ENCODE data around the gene CLEC16A. TPM values are rescaled to one million over a fixed set of nuclear protein-coding genes. Genes with fewer than 3 reads are reported as not detected.

Gene CLEC16A
- total and polyA plus RNA-seq, 2 donors: 10.9 to 19.9 TPM

DNA sequence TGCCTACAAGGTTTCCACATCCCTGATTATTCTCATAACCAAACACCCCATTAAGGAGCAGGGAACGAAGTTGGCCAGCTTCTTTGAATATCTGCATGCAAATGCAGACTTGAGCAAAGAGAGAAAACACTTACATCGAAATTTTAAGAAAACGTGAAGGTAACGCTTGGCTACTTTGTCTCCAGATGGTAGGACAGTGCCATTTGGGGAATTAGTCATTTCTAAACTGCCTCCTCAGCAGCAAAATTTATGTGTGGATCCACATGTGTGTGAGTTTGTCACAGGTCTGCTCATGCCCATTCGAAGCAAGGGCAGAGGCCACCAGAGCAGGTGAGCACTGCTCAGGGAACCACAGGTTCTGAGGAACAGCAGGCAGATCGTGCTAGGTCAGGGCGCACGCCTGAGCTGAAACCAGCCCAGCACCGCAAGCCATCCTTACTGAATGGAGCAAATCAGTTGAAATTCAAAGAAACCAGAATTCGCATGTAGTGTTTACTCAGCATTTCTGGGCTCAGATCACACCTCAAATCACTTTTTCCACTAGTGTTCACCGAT, 231.5 kb downstream of the CLEC16A start:
- no peak for DNase-seq (ENCODE audit: extremely low spot score)
- H3K36me3 ChIP-seq (ENCODE audit: insufficient read depth): no peaks in the 10 kb centered on the region
- H3K27ac ChIP-seq (ENCODE audit: low read depth): no peak overlapping the region
- WGBS: 94% methylated on average over 11 of the region's 11 CpGs
- H3K4me3 ChIP-seq (ENCODE audit: low read depth, low read length): no peak overlapping the region
- no peaks in the 10 kb centered on the region for H3K4me1 ChIP-seq (ENCODE audit: insufficient read depth)

DNA sequence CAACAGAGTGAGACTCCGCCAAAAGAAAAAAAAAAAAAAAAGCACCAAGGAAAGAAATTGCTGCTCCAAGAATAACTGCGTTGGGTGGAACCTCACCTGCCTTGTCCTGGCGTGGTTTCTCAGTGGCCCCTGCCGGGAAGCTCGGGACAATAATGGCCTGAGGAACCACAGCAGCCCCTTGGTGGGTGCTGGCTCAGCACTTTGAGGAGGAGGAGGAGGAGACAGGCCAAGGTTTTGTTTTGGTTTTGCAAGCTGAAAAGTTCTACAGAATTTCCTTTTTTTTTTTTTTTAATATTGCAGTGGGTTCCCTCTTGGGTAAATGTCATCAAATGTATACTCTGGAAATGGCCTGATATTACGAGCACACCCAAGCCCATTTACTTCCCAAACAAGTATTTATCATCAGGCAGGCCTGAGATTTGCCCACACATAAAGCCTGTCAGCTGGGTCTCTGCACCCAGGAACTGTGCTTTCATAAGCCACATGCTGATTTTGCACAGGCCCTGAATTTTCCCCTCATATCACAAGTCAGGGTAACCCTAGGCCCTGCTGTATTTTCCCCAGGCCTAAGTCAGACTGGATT, 233.3 kb downstream of the CLEC16A start:
- 95% methylated on average over 6 of the region's 6 CpGs for WGBS
- H3K4me1 ChIP-seq (ENCODE audit: insufficient read depth): no peaks in the 10 kb centered on the region
- H3K27ac ChIP-seq (ENCODE audit: low read depth): no peak overlapping the region
- H3K4me3 ChIP-seq (ENCODE audit: low read depth, low read length): no peak overlapping the region
- no peaks in the 10 kb centered on the region for H3K36me3 ChIP-seq (ENCODE audit: insufficient read depth)
- DNase-seq (ENCODE audit: extremely low spot score): no peak

GRCh38 chr16:11178424-11178823, 234.1 kb downstream of the CLEC16A start:
- DNase-seq (ENCODE audit: extremely low spot score): no peak
- H3K4me3 ChIP-seq (ENCODE audit: low read depth, low read length): no peak overlapping the region
- no peaks in the 10 kb centered on the region for H3K4me1 ChIP-seq (ENCODE audit: insufficient read depth)
- H3K36me3 ChIP-seq (ENCODE audit: insufficient read depth): no peaks in the 10 kb centered on the region
- WGBS: 93% methylated on average over 24 of the region's 24 CpGs
- no peak overlapping the region for H3K27ac ChIP-seq (ENCODE audit: low read depth)

DNA sequence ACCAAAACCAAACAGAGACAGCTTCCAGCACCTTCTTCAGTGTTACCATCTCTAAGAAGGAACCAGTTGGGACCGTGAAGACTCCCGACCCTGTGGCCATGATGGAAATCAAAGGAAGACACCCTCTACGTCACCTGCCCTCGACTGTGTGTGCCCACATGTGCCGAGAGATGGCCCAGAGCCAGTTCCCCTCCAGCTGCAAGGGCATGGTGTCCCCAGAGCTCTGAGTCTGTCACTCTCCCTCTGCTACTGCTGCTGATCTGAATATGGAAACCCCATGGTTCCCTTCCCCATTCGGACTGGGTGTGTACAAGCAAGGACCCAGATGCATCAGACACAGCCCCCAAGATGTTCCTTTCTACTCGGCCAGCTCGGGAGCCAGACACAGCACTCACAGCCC, 235.2 kb downstream of the CLEC16A start:
- H3K27ac ChIP-seq (ENCODE audit: low read depth): no peak overlapping the region
- no peaks in the 10 kb centered on the region for H3K4me1 ChIP-seq (ENCODE audit: insufficient read depth)
- 90% methylated on average over 8 of the region's 8 CpGs for WGBS
- H3K4me3 ChIP-seq (ENCODE audit: low read depth, low read length): no peak overlapping the region
- H3K36me3 ChIP-seq (ENCODE audit: insufficient read depth): no peaks in the 10 kb centered on the region
- DNase-seq (ENCODE audit: extremely low spot score): no peak

DNA sequence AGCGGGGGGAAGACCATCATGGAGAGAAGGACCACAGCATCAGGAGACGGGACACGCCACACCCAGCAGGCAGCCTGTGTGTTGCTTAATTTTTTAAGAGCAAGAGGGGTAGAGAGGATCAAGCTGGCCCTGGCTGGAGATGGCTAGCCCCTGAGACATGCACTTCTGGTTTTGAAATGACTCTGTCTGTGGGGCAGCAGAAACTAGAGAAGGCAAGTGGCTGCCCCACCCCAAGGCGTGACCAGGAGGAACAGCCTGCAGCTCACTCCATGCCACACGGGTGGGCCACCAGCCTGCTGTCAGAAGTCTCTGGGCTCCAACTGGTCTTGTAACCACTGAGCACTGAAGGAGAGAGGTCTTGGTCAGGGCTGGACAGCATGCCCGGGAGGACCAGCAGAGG, 236.1 kb downstream of the CLEC16A start:
- H3K4me1 ChIP-seq (ENCODE audit: insufficient read depth): no peaks in the 10 kb centered on the region
- DNase-seq (ENCODE audit: extremely low spot score): no peak
- no peaks in the 10 kb centered on the region for H3K36me3 ChIP-seq (ENCODE audit: insufficient read depth)
- H3K4me3 ChIP-seq (ENCODE audit: low read depth, low read length): no peak overlapping the region
- WGBS: 85% methylated on average over 6 of the region's 6 CpGs
- H3K27ac ChIP-seq (ENCODE audit: low read depth): no peak overlapping the region

DNA sequence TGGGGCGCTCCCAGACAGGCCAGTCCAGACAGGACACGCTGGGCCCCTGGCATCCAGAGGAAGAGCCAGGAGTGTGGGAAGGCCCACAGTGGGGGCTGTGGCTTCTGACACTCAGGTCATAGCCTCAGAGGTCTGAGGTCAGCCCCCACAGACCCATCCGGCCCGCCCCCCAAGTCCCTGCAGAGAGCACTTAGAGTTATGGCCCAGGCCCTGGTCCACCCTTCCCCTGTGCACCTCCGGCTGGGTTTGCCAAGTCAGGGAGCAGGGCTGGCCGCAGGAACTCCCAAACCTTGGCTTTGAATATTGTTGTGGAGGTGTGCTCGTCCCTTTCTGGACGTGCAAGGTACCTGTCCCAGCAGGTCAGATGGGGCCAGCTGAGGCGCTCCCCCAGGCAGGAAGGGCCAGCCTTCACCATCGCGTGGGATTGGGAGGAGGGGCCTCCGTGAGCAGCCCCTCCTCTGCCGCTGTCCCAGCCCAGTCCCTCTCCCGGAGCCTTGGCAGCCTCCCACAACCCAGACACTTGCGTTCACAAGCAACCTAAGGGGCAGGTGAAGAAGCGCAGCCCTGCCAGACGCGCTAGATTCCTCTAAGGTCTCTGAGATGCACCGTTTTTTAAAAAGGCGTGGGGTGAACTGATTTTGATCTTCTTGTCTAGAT, 237.0 kb downstream of the CLEC16A start:
- WGBS: 64% methylated on average over 20 of the region's 20 CpGs
- no peak for DNase-seq (ENCODE audit: extremely low spot score)
- Histone ChIP-seq H3K4me3 (ENCODE audit: low read depth, low read length) (no peak overlapping the region), H3K4me1 (ENCODE audit: insufficient read depth) (no peaks in the 10 kb centered on the region), H3K36me3 (ENCODE audit: insufficient read depth) (no peaks in the 10 kb centered on the region), H3K27ac (ENCODE audit: low read depth) (no peak overlapping the region)

GRCh38 chr16:11181899-11182279, 237.5 kb downstream of the CLEC16A start:
- Histone ChIP-seq H3K36me3 (ENCODE audit: insufficient read depth) (no peaks in the 10 kb centered on the region), H3K27ac (ENCODE audit: low read depth) (no peak overlapping the region), H3K4me1 (ENCODE audit: insufficient read depth) (no peaks in the 10 kb centered on the region), H3K4me3 (ENCODE audit: low read depth, low read length) (no peak overlapping the region)
- DNase-seq (ENCODE audit: extremely low spot score): no peak
- WGBS: 52% methylated on average over 12 of the region's 12 CpGs

DNA sequence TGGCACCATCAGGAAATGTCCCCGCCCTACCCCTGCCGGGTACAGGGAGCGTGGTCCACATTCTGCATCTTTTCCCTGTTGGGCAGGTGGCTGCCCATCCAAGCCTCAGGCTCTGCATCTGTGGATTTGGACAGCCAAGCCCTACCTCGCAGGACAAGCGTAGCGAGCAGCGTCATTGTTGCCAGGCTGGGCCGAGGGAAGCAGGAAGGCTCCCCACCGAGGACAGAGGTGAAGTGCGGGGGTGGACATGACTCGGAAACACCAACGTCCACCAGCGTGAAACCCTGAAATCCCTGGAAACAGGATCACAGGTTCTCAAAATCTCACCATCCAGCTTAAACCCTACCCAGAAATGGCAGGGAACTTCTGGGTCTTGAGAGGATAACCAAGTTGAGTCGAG, 238.0 kb downstream of the CLEC16A start:
- no peak overlapping the region for H3K4me3 ChIP-seq (ENCODE audit: low read depth, low read length)
- H3K27ac ChIP-seq (ENCODE audit: low read depth): no peak overlapping the region
- H3K36me3 ChIP-seq (ENCODE audit: insufficient read depth): no peaks in the 10 kb centered on the region
- no peaks in the 10 kb centered on the region for H3K4me1 ChIP-seq (ENCODE audit: insufficient read depth)
- DNase-seq (ENCODE audit: extremely low spot score): no peak
- 94% methylated on average over 14 of the region's 14 CpGs for WGBS

- DNase-seq (ENCODE audit: extremely low spot score): no peak
- Histone ChIP-seq H3K36me3 (ENCODE audit: insufficient read depth) (no peaks in the 10 kb centered on the region), H3K4me1 (ENCODE audit: insufficient read depth) (no peaks in the 10 kb centered on the region), H3K27ac (ENCODE audit: low read depth) (no peak overlapping the region), H3K4me3 (ENCODE audit: low read depth, low read length) (no peak overlapping the region)
- WGBS: 89% methylated on average over 25 of the region's 25 CpGs
Observed at GRCh38 chr16:11183035-11183812, 238.9 kb downstream of the CLEC16A start.

- Histone ChIP-seq H3K4me3 (ENCODE audit: low read depth, low read length) (no peak overlapping the region), H3K4me1 (ENCODE audit: insufficient read depth) (no peaks in the 10 kb centered on the region), H3K27ac (ENCODE audit: low read depth) (no peak overlapping the region), H3K36me3 (ENCODE audit: insufficient read depth) (no peaks in the 10 kb centered on the region)
- WGBS: 83% methylated on average over 10 of the region's 10 CpGs
- no peak for DNase-seq (ENCODE audit: extremely low spot score)
Observed at GRCh38 chr16:11183951-11184350, 239.6 kb downstream of the CLEC16A start.

DNA sequence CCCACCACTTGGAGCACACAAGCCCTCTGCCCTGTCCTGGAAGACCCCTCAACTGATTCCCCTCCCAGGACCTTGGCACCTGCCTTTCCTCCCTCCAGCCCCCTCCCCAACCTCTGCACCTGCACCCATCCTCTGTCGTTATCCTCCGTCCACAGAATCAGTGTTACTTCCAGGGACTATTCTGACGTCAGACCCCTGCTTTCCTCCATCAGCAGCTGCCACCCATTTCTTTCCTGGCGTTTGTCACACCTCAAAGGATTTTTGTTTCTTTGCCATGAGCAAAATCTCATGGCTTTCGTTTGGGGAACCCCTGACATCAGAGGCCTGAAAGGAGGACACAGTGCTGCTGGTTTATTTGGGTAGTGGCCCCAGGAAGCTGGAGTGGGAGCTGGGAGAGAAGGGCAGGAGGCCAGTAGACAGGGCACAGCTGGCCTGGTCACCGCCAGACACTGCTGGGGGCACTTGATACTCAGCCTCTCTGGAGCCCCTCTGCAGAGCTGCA, 243.2 kb downstream of the CLEC16A start:
- H3K36me3 ChIP-seq (ENCODE audit: insufficient read depth): no peaks in the 10 kb centered on the region
- 69% methylated on average over 6 of the region's 6 CpGs for WGBS
- no peak overlapping the region for H3K27ac ChIP-seq (ENCODE audit: low read depth)
- no peak overlapping the region for H3K4me3 ChIP-seq (ENCODE audit: low read depth, low read length)
- H3K4me1 ChIP-seq (ENCODE audit: insufficient read depth): no peaks in the 10 kb centered on the region
- no peak for DNase-seq (ENCODE audit: extremely low spot score)

DNA sequence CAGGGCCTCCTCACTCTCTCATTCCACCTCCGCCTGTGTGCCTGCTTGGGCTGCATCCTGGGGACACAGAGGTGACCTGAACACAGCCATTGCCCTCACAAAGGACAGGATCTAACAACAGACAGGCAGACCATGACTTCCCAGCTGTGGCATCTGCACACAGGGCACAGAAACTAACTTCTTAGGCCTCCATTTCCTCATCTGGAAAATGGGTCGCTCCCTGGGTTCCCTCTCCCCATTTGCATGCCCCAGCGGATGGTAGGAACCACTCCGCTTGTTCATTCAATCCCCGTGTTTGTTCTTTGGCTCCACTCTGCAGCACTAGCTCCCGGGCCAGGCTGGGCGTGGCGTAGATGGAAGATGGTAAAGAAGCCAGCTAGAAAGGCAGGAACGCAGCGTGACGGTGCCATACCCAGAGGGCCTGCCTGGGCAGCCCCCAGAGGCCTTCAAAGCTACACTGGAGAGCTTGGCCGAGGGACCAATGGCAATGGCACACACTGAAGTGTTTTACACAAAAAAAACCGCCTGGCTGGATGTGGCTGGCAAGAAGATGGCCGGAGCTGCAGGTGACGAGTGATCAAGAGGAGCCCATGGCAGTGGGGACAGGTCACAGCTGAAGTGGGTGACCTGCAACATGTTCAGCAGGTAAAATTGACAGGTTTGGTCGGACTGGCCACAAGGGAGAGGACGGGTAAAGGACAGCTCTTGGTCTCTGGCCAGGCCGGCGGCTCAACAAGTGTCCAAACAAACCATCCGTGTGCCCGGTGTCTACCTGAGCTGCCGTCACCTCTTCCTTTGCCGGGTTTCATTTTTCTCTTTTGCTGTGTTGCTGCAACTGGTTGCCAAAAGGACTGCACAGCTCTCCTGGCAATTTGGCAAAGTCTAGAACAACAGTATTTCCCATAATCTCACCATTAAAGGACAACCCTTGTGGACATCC, 244.7 kb downstream of the CLEC16A start:
- DNase-seq (ENCODE audit: extremely low spot score): no peak
- no peak overlapping the region for H3K4me3 ChIP-seq (ENCODE audit: low read depth, low read length)
- no peak overlapping the region for H3K27ac ChIP-seq (ENCODE audit: low read depth)
- 87% methylated on average over 23 of the region's 23 CpGs for WGBS
- H3K36me3 ChIP-seq (ENCODE audit: insufficient read depth): no peaks in the 10 kb centered on the region
- no peaks in the 10 kb centered on the region for H3K4me1 ChIP-seq (ENCODE audit: insufficient read depth)
